GM21737 (cell line): ENCODE results near the gene KHDRBS2.

Experiments used
- ATAC-seq: cut with Tn5 transposase; IDR thresholded peaks from one replicate; pipeline ENCODE4 v1.9.1; 2021; ENCODE audit warnings: mild to moderate bottlenecking, moderate library complexity; ENCODE audit not compliant: unreplicated experiment

The KHDRBS2 gene

DNA sequence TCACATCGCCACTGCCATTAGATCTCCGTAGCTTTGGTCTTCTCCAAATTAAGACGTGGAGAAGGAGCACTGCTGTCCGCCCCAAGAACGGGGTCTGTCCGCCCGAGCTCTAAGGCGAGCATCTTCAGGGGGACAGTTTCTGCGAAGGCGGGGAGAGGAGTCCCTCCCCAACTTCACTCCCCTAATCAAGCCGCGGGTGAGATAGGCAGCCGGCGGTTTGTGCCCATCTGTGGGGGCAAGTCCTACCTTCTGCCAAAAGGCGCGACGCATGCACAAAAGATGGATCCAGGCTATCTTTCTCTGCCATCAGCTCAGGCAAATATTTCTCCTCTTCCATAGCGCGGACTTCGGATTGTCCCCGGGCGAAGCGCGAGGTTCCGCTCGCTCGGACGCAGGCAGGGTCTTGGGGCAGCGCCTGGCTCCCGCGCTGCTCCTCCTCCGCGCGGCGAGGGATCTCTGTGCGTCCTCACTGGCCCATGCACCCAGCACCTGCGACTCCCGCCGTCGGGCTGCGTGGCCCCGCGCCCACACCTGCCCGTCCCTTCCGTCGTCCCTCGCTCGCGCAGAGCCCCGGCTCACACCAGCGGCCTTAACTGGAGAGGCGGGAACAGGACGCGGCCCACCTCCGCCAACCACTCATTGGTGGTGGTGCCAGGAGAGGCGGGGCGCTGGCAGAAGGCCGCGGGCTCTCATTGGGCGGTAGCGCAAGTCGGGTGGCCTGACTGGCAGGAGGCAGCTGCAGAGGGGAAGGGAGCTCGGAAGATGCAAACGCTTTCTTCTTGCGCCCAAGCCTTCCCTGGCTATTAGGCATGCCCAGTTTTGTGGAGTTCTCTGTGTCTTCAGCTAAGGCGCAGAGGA is at the start of gene KHDRBS2:
Gene KHDRBS2, minus strand, starts transcription at position 614 of the 858 bp plus-strand sequence.
- ATAC-seq, result peak; percentile 100

DNA sequence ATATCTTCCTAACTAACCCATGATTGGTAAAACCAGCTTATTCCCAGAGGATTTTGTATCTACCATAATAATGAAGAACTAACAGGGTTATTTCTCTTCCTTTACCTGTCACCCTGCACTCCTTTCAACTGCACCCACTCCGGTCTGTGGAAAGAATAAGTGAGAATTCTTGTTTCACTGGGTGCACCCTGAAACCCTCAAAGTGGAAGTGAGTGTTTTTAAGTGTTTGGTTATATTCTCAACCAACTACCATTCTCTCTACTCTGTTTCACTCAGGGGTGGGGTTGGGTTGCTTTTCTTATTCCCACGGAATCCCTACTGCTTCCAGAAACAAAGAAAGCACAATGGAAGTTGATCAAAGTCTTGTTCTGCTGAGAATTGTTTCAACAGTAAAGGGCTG is 42.6 kb upstream of the KHDRBS2 start:
- ATAC-seq, result no peak

DNA sequence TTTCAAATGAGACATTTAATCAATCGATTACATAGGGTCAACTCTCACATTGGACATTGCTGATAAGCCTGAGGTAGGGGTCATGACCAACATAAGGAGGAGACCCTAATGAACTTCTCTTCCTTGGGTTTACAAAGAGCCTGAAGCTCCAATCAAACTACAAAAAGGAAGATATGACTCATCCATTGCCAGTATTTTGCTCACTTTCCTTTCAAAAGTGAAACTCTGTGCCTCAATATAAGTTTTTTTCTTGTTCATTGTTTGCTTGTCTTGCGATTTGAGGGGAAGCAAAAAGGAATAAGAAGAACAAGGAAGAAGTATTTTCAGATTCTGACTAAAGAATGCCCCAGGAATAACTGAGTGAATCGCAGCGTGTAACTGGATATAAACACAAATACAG is 38.8 kb upstream of the KHDRBS2 start:
- ATAC-seq, result no peak

DNA sequence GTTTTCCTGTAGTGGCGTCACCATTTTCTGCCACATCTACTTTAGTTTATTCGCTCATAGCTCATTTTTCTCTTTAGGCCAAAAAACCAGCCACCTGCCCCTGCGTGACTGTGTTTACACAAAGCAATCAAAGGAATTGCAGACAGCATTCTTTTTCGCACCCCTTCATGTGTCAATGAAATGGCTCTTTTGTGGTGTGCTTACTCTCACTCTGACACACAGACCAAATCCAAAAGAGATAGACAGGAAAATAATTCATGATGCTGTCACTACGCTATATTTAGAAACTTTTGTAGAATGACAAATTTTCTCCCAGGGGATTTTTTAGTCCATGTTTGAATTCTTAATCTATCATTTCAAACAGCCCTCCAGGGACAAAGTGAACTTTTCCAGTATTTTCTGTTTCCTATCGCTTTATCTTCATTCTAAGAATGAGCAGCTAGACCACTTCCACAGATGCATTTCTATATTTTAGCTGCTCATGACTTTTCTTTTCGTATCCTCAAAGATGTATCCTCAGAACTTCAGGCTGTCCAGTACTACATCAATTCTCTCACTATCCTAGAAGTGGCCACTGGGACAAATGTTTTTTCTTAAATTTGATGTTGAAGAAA is 37.9 kb upstream of the KHDRBS2 start:
- ATAC-seq, result no peak

DNA sequence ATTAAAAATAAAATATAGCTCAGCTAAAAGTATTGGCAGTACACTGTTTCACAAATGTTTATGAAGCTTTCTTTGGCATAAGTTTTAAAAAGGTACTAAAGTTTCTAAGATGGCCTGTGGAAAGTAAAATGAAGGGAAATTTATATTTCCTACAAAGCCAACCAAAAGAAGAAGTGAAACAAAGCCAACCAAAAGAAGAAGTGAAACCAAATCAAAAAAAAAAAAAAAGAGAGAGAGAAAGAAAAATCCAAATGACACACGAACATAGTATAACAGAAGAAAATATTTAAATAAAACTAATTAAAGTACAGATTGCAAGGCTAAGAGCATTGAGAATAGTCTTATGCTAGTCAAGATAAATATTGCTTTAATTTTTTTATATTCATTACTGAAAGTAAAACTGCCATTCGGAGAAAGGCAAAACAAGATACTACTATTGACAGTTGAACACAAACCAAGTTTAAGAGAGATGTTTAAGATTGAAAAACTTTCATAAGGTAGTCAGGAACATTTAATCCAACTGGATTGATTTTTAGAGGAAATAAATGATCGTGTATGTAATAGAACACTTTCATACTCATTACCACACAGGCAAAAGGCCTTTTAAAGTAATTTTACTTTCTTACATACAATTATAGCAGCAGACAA is 12.8 kb upstream of the KHDRBS2 start:
- ATAC-seq, result peak; percentile 74

DNA sequence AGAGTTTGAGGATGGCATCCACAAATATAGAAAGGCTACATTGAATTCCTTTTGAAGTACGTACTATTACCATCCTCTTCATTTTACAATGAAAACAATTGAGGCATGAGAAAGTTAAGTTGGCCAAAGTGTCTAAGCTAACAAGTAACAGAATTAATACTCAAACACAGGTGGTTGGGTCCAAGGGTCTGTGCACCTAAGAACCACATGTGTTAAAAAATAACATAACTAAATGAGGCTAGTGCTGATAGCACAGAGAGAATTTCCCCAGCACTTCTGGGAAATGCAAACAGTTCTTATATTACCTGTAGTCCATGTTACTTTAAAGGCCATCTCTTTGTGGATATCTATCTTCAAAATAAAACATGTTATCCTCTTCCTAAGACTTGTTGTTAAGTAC is 10.5 kb upstream of the KHDRBS2 start:
- ATAC-seq, result no peak

DNA sequence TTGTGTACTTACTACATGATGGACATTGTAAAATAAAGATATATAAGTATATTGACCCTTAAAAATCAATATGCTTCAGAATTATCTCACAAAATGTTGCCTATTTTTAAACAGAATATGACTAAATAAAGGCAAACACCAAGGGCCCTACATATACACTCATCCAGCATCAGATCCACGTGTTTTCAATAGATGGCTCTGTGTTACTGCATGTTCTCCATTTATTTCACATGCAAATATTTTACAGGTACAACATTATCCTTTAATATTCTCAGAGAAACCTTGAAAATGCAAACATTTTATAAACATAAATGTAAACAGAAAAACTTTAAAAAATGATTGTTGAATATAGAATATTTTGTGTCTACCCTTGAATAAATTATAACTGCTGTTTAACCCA is 2.9 kb upstream of the KHDRBS2 start:
- ATAC-seq, result no peak

DNA sequence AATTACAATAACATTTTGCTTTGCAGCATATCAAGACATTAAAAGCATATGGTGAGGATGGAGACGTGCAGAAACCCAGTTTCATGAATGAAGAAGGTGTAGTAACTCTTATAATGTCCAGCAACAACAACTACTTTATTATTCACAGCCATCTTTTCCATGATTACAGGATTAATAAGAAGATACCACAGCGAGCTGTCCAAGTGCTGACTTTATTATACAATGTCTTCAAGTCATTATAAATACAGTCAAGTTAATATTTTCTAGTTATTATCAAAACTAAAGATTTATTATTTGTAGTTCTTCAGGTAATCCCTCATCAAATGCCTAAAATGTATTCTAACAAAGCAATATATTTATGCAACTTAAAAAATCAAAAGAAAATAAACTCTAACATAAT is 2.5 kb upstream of the KHDRBS2 start:
- no peak for ATAC-seq

DNA sequence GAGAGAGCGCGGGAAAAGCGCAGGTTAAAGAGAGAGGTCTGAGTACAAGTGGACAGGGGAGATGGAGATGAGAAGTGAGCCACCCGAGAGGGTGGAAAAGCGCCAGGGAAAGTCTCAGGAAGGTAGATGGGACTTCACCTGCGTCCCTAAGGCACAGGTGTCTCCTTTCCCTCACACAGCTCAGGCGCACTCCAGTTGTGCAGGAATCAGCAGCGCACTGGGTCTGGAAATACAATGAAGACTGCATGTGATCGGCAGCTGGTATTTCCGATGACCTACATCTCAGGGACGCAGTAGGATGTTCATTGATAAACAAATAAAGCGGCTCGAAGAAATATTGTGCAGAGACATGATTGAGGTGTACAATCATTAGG is 432 bp upstream of the KHDRBS2 start:
- ATAC-seq, result peak; percentile 1

DNA sequence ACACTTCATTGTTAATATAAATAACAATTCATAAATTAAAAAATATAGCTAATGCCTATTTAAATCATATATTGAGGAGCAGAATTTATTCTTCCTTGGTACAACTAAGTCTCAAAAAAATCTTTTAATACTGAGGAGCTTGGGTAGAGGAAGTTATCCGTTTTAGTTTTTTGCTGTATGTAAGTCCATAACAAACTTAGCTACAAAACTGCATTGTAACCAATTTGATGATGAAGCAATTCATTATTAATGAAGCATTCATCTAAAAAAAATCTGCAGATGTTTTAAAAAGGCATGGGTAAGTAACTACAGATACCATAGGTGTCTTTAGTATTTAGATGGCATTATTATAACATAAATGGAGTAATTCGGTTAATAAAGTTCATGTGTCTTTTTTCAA is 1.3 kb downstream of the KHDRBS2 start:
- ATAC-seq, result no peak

DNA sequence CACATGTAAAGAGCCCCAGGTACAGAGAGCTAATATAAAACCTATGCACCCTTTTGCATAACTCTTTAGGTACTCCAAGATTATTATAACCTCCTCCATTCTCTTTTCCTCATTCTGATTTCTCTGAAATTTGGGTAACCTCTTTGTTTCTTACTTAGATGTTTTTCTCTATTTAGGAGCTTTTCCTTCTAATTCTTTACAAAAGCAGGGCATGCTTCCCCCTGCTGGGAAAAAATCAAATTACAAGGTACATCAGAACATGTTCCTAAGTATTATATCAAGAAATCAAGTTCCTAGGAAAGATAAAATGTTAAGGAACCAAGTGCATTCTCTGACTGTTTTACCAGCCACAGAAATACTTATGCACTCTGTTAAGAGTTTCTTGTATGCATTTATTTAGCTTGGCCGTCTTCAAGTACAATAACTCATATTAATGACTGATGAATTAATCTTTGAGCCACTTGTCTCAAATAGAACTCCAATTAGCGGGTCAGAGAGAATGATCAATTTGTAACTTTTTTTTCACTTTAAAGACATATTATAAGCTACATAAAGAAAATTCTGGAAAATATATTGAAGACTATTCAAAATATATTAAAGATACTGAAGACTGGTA is 2.1 kb downstream of the KHDRBS2 start:
- ATAC-seq, result no peak

DNA sequence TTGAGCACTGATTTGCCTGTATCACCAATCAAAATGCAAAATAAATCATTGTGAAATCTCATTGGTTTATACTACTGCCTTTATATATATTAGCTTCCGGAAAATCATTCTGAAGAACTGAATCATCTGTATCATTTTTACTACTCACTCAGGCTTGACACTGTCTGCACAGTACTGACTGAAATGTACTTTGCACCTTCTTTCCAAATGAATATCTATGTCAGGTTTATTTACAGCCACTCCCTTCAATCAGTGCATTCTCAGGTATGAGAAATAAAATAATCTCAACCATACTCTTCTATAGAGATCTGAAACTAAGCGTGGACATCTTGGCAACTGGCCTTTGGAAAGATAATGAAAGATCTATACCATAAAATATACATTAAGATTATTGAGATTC is 2.7 kb downstream of the KHDRBS2 start:
- ATAC-seq, result no peak

DNA sequence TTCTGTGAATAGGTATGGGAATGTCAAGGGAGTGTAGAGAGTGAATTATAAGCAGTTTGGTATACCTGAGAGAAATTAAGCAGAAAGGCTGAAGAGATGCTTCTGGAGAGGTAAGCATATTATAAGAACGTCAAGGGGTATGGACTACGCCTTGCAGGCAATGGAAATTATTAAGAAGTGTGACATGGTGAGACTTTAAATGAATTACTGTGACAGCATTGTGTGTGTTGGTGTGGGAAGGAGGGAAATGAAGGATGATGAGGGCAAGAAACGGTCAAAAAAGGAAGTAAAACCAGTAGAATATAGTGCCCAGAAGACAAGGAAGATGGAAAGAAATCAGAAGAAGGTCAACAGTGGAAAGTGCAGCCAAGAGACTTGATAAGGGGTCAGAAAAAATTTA is 5.9 kb downstream of the KHDRBS2 start:
- no peak for ATAC-seq

DNA sequence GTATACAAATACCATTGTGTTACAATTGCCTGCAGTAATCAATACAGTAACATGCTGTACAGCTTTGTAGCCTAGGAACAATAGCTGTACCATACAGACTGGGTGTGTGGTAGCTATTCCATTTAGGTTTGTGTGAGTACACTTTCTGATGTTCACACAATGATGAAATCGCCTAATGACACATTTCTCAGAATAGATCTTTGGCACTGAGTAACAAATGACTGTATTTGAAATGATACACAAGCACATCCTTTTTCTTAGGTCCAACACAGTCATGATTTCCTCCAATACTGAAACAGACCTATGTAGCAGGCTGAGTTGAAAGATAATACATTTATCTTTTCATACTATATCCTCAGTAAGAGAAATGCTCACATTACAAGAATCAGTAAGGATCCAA is 13.9 kb downstream of the KHDRBS2 start:
- no peak for ATAC-seq

DNA sequence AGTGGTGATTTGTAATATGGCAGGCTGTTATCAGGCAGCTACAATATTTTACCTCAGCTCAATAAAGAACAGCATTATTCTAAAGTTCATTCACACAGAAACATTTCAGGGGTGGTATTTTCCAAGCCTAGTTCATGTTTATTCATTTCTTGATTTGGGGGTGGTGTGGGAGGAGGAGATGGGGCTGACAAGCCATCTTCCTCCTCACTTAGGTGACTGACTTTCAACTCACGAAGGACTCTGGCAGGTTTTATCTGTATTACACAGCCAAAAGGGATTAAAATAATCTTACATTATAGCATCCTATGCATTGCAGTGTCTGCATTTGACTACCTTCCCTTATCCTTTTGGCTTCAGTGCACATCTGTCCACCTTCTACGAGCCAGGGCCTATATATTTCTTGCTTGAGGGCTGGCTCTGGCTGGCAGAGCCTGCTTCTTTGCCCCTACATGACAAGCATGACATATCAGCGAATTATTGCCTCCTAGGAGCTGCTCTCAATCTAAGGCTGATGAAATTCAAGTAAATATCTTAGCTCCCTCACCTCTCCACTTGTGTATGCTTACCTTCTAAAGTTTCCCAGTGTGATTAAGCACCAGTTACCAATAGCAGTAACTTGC is 20.0 kb downstream of the KHDRBS2 start:
- ATAC-seq, result no peak

DNA sequence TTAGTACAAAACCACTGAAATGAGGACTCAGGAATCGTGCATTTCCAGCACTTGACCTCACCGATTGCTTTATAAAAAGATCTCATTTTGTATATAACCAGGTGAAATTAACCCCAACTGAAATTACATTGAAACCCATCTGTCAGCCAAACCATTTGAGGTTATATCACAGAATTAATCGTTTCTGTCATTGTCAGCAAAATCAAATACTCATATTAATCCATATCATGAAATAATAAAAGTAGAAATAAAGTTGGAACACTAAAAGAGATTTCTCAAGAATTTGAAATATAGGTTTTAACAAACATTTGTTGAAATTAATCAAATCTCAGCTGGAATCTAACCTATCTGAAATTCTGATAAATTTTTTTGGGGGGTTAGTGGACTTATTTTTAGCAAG is 23.7 kb downstream of the KHDRBS2 start:
- ATAC-seq, result no peak

DNA sequence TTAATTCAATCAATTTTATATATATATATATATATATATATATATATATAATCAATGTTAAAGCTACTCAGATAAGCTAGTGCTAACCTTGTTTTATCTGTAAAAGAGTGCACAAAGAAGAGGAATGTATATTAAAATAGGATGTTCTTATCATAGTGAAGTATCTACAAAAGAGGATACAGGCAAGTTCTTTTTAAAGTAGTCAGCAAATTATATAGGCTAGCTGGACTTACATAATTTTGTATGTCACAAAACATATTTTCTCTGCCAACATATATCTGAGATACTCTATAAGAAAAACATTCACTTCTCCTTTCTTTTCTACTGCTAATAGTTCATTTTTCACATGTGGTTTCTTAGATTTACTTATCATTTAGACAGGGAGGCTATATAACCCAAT is 39.9 kb downstream of the KHDRBS2 start:
- no peak for ATAC-seq

DNA sequence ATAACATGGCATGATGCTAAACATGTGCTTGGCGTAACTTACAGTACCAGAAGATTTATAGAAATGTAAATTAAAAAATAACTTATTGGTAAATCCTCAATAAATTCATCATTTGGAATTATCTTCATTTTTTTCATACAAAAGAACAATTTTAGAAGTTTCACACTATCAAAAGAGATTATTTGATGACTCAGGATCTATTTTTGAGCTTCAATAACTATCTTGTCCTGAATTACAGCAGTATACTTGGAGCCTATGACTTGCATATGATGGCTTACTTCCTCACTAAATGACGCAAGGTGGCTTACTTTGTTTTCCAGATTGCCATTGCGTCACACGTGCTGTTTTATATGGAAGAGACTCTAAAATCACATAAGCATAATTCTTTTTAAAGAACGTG is 49.2 kb downstream of the KHDRBS2 start:
- ATAC-seq, result no peak

DNA sequence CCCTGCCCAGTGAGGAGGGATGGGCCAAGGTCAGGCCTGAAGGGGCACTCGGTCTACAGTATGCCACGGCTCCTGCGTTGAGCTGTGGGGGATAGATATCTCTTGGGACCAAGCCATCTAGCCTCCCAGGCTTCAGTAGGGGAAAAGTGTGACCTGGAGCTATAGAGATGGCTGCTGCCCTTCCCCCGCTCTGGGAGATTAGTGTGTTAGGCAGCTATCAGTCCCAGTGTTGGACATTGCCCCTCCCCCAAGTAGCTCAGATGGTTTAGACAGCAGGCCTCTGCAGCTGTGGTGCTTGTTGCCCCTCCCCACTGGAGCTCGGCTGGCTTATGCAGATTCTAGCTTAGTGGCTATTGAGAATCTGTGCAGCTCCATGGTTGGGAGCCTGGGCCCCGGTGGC is 56.8 kb downstream of the KHDRBS2 start:
- no peak for ATAC-seq

DNA sequence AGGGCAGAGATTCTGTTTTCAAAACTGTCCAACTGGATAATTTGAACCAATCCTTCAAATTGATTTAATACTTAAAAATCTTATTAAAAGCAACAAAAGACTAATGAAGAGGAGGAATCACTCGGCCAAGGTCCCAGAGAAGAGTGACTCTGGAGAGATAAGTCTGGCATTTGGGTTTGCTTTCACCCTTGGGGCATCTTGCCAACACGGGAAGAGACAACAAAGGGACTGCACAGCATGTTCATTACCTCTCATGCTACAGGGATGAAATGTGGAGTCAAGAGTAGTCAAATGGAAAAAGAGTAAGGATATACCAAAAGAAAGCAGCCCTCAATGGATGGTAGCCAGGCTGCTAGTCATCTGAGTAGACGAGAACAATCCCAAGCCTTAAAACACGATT is 68.2 kb downstream of the KHDRBS2 start:
- ATAC-seq, result no peak

DNA sequence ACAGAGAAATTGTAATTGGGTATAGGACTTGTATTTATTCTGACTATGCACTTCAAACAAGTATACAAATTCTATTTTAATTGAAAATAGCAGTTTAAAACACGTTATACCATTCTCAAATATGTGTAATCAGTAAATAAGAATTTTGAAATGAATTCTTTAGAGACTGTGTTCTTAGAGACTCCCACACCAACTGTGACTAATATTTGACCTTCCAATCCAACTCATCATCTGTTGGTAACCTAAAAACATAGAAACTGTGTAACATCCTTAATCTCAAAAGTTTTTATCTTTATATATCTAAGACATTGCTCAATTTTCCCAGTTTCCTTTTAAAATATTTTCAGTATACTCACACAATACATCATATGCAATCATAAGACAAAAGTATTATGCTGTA is 83.9 kb downstream of the KHDRBS2 start:
- ATAC-seq, result no peak
